Measurements from ENCODE around the gene AFF1. TPM values are rescaled to one million over a fixed set of nuclear protein-coding genes. Genes with fewer than 3 reads are reported as not detected.

Gene AFF1
- total RNA-seq, 1 experiment from 2014 or later = 23.9 TPM

GRCh38 chr4:87118421-87118820 is 183.6 kb downstream of the AFF1 start:
- intact Hi-C loops (cut with micrococcal nuclease; ENCODE audit: unreplicated experiment) = no loop called here
- ChIA-PET CTCF (no interaction called here), POLR2A (interaction anchor here (0.6 kb wide), 1 partner anchor 386 kb away, joined by 3 read pairs; no protein-coding TSS in a partner anchor)
- no peaks in the 10 kb centered on the region for H3K4me1 ChIP-seq (ENCODE audit: control insufficient read depth, insufficient read depth, low read length)
- ATAC-seq (no peak), DNase-seq (ENCODE audit: low read depth, low spot score) (no peak)
- in situ Hi-C loops (cut with HindIII; ENCODE audit: low pct_unique_long_range_greater_than_20kb, low sequenced_read_pairs) = no loop called here
- H3K27me3 ChIP-seq (ENCODE audit: control insufficient read depth, insufficient read depth, low read length) = no peaks in the 10 kb centered on the region
- H3K9me3 ChIP-seq (ENCODE audit: control insufficient read depth, insufficient read depth, low read depth, low read length) = no peaks in the 10 kb centered on the region
- BruUV-seq (replicated peaks) = no TSS peak
- H3K36me3 ChIP-seq (ENCODE audit: control insufficient read depth, insufficient read depth, low read length) = peaks cover 2% of the 10 kb centered on the region; the same call in 1 of the 2 replicates
- no peak for TF ChIP-seq CTCF (IDR thresholded peaks at IDR 0.05)
- no peak for TF ChIP-seq REST (IDR thresholded peaks at IDR 0.05; ENCODE audit: insufficient read depth in 1 of 2, low read depth in 2 of 2, low read length in 1 of 2)
- TF ChIP-seq SIN3A (IDR thresholded peaks at IDR 0.05; ENCODE audit: borderline replicate concordance, insufficient read depth, low read depth, low read length) = no peak
- no peak for TF ChIP-seq TCF7L2 (IDR thresholded peaks at IDR 0.05; ENCODE audit: low read depth, low read length)
- TF ChIP-seq POLR2AphosphoS5 (IDR thresholded peaks at IDR 0.05; ENCODE audit: low read depth, low read length) = no peak
- no peak overlapping the region for H3K27ac ChIP-seq (ENCODE audit: low read length)
- no peak overlapping the region for H3K4me3 ChIP-seq (ENCODE audit: low read depth in 2 of 2, low read length in 2 of 2)

GRCh38 chr4:87118826-87119225 is 184.0 kb downstream of the AFF1 start:
- Histone ChIP-seq H3K27me3 (ENCODE audit: control insufficient read depth, insufficient read depth, low read length) (no peaks in the 10 kb centered on the region), H3K36me3 (ENCODE audit: control insufficient read depth, insufficient read depth, low read length) (peaks cover 2% of the 10 kb centered on the region; the same call in 1 of the 2 replicates), H3K4me3 (ENCODE audit: low read depth in 2 of 2, low read length in 2 of 2) (no peak overlapping the region), H3K27ac (ENCODE audit: low read length) (no peak overlapping the region), H3K4me1 (ENCODE audit: control insufficient read depth, insufficient read depth, low read length) (no peaks in the 10 kb centered on the region), H3K9me3 (ENCODE audit: control insufficient read depth, insufficient read depth, low read depth, low read length) (no peaks in the 10 kb centered on the region)
- in situ Hi-C loops (cut with HindIII; ENCODE audit: low pct_unique_long_range_greater_than_20kb, low sequenced_read_pairs) (no loop called here), intact Hi-C loops (cut with micrococcal nuclease; ENCODE audit: unreplicated experiment) (no loop called here)
- no TSS peak for BruUV-seq (replicated peaks)
- ATAC-seq = no peak
- TF ChIP-seq REST (IDR thresholded peaks at IDR 0.05; ENCODE audit: insufficient read depth in 1 of 2, low read depth in 2 of 2, low read length in 1 of 2) = no peak
- no peak for TF ChIP-seq CTCF (IDR thresholded peaks at IDR 0.05)
- no peak for TF ChIP-seq SIN3A (IDR thresholded peaks at IDR 0.05; ENCODE audit: borderline replicate concordance, insufficient read depth, low read depth, low read length)
- TF ChIP-seq TCF7L2 (IDR thresholded peaks at IDR 0.05; ENCODE audit: low read depth, low read length) = no peak
- TF ChIP-seq POLR2AphosphoS5 (IDR thresholded peaks at IDR 0.05; ENCODE audit: low read depth, low read length) = no peak
- POLR2A ChIA-PET = interaction anchor here (0.6 kb wide), 1 partner anchor 387 kb away, joined by 3 read pairs; no protein-coding TSS in a partner anchor
- CTCF ChIA-PET = no interaction called here
- no peak for DNase-seq (ENCODE audit: low read depth, low spot score)

All from Panc1 (cell line).